ENCODE results near the gene PRPF6.
"Not testable (repeated sequence)": the region's sequence is repeated elsewhere in the genome, so short reads cannot be mapped to it uniquely, and the experiment has no call there.

PRPF6 gene

DNA sequence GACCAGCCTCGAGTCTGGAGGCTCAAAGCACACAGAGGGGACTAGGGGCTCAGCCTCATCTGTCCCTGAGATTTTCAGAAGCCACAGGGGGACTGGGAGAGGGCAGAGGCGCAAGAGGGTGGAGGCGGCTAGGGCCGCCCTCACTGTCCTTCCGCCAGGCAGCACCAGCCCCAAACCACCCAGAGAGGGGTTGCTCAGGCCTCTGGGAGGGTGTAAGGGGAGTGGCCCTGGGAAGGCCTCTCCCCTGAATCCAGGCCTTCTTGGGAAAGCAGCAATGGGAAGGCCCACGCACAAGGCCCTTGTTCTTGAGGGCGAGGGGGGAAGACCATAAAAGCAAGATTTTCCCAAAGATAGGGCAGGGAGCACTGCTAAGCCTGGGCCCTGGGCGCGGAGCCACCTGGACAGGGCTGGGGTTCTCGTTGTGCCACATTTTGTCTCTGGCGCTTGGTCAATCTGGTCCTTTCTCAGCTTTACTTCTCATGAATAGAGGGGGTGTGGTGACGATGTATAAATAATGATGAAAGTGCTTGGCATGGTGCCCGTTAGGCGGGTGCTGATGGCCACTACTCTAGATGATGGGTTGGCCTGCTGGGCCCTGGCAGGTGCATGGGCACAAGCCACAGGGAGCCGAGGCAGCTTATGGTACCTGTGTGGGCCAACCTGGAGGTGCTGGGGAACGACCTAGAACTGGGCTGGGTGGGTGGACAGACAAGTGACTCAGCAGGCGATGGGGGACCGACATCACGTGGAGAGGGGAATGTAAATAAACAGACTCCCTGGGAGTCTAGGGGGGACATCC lies 6.3 kb upstream of the PRPF6 start:
- no peak for DNase-seq

DNA sequence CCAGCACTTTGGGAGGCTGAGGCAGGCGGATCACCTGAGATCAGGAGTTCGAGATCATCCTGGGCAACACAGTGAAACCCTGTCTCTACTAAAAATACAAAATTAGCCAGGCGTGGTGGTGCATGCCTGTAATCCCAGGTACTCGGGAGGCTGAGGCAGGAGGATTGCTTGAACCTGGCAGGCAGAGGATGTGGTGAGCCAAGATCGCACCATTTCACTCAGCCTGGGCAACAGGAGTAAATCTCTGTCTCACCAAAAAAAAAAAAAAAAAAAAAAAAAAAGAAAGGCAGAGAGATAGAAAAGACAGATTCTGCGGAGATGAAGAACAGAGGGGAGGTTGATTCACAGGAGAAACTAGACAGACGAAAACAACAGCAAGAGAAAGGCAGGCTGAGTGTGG lies 4.4 kb upstream of the PRPF6 start:
- not testable (repeated sequence) for DNase-seq

DNA sequence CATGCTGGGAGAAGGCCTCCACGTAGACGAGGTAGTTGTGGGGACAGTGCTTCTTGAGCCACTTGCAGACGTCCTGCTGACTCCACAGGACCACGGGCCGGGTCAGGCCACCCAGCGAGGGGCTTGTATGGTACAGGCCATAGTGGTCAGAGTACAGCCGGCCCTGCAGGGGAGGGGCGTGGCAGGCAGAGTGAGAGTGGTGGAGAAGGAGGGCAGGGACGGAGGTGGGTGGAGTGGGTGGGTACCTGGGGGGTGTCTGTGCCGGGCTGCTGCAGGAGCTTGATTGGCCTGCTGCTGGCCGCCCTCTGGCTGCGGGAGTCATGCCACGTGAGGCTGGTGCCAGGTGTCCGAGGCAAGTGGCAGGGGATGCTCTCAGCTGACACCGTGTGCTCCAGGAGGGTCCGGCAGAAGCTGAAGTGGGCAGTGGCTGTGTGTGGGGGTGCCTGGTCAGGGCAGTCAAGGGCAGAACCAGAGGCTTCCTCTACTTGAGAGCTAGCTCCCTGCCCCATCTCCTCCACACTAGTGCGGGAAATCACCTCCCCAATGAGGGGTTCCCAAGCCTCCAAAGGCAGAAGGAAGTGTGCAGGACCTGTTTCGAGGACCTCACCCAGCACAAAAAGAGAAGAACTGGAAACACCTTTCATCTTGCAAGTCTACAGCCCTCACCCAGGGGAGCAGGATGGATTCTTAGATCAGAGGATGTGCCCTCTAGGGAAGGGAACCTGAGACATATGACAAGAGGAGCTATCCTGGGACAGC lies 3.8 kb upstream of the PRPF6 start:
- no peak for DNase-seq

DNA sequence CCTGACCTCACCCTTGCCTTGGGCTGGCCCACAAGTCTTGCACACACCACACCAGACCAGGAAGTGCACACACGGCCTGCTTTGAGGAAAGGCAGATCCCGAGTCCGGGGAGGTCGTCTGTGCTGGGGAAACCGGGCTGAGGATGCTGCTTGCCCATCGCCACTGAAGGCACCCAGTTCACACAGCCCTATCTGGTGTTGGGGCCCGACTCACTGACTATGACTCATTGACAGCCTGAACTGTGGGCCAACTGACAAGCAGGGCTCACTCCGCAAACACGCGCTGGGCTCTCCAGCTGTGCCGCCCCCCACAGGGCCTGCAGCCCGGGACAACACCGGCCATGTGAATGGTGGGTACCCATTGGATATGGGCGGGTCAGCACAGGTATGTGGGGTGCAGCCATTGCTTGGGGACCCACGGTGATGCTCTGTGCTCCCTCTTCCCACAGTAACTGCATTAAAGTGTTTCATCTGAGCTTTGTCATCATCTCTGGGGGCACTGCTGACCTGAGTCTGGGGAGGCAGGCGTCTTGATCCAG lies 3.1 kb upstream of the PRPF6 start:
- peak; percentile 66 for DNase-seq

DNA sequence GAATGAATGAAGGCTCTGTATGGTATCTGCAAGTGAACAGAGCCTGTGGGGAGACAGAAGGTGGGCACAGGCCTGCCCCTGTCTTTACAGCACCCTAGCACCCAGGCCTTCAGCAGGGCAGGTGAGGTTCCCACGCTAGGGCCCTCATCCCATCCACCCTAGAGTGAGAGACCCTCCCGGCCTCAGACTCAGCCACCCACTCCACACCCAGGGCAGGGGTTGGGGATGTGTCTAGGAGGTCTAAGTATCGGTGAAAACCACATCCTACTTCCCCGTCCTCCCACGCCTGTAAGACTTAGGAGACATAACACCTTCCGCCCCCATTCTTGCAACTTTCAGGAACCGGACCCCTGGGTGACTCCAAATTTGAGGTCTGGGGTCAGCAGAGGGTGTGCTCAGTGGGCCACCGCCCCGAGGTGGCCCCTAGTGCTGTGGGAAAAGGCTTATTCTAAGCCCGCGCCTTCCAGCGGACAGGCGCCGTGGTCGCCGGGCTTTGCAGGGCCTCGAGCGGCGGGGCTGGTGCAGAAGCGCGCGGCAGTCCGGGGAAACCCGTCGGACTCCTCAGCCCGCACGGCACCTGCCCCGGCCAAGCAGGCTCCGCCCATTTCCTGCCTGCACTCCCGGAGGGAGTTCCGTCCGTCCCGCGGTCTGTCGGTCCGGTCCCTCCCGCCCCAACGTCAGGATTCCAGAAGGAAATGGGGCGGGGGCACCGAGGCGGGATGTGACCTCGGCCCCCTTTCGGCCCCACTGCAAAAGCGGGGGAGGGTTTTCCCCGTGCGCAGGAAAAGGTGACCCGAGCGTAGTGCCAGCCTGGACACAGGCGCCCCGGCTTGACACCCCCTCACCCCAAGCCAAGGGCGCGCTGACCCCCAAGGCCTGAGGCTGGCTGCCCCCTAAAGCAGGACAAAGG lies 2.4 kb upstream of the PRPF6 start:
- DNase-seq: peak; percentile 68

DNA sequence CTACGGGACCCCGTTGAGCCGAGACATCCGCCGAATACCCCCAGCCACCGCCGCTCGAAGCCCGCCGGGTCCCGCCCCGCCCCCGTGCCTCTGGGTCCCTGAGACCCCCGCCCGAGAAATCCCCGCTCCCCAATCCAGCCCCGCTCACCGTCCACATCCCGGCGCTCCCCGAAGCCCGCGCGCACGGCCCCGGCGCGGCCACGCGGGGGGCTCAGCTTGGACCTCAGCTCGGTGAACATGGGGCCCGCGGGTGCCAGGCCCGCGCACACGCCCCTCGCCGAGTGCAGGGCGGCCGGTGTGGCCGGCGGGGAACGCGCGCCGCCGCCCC lies 1.7 kb upstream of the PRPF6 start:
- DNase-seq: no peak

DNA sequence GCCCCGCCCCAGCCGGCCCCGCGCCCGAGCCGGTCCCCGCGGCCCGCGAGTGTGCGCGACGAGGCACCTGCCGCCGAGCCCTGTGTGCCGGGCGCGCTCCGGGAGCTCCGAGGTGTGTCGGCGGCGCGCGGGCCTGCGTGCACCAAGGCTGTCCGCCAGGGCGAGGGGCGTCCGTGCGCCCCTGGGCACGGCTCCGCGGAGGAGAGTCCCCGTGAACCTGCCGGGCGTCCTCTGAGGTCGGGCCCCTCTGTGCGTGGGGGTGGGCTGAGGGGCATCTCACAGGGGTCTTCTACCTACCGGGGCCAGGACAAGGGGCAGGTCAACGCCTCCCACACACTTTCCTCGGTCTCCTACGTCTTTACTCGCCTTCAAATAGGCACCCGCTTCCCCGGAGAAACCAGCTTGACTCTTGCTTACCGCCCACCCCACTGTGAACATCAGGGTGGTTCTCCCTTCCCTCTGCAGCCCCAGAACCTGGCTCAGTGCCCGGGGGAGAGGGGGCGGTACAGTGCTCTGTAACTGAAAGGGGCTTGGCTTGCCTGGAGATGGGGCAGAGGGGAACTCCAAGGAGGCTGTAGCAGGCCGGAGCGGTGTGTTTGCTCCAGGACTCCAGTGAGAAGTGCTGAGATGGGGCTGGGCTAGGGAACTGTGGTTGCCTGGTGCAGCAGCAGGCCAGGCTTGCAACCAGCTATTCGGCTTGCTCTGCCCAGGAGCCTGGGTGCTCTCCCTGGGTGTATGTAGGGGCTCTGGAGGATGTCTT lies 1.2 kb upstream of the PRPF6 start, which contains the start of gene SAMD10:
SAMD10 (minus strand) TSS at position 86 of the 760 bp plus-strand sequence. CDS start 175 bp downstream, outside the sequence.
- DNase-seq: peak; percentile 39

DNA sequence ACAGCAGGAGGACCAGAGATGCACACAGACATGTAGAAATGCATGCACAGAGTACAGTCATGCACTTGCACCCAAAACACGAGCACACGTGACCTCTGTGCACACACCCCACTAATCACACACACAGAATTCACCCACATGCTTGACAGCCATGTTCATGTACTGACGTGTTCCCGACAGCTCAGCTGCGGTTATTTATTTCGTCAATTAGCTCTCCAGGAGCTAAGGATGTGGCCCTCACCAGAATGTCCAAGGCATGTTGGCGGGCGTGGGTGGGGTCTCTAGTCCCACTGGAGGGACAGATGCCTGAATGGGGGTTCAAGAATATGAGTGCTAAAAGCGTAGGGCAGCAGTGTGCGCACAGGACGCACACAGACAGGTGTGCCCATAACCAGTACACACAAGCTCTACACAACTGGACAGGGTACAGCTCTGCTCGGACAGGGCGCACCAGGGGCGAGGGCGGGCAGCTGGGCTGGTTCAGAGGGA lies 571 bp upstream of the PRPF6 start:
- DNase-seq: no peak

DNA sequence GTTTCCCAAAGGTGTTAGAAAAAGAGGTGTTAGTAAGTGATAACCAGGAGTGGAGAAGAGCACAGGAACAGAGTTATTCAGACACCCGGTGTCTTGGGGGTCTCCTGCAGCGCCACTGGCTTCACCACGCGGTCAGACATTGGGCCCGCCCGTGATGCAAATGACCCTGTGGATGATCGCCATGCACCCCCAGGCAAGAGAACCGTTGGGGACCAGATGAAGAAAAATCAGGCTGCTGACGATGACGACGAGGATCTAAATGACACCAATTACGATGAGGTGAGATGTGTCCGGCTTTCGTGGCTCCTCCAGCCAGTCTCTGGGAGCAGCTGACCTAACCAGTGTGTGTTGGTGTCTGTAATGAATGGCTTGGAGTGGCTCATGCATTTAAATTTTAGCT lies 2.0 kb downstream of the PRPF6 start:
- DNase-seq: no peak

DNA sequence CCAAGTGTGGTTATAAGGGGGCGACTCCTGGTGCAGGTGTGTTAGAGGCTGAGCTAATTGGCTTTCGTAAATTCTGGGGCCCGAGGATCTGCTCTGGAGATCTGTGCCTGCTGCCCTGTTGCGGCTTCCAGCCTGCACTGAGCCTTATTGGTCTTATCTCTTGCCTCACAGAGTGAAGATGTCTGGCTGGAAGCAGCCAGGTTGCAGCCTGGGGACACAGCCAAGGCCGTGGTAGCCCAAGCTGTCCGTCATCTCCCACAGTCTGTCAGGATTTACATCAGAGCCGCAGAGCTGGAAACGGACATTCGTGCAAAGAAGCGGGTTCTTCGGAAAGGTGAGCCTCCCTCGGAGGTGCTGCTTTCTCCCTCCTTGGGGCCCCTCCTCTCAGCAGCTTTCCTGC lies 20.0 kb downstream of the PRPF6 start:
- no peak for DNase-seq

DNA sequence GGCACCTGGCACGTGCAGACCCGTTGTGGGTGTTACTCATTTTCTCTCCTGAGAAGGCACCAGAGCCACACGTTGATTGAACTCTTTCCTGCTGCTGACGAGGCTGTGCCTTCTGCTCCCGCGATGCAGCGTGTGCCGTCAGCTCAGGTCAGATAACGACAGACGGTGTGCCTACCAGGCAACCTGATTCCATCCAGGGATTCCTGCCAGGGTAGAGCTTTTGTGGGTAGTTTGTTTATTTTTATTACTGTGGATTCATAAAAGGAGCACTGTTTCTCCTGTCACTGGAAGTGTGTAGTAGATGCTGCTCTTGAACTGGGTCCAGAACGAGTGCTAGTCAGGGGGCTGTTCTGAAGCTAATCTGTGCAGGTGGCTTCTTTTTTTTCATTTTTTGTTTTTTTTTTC lies 20.7 kb downstream of the PRPF6 start:
- no peak for DNase-seq

DNA sequence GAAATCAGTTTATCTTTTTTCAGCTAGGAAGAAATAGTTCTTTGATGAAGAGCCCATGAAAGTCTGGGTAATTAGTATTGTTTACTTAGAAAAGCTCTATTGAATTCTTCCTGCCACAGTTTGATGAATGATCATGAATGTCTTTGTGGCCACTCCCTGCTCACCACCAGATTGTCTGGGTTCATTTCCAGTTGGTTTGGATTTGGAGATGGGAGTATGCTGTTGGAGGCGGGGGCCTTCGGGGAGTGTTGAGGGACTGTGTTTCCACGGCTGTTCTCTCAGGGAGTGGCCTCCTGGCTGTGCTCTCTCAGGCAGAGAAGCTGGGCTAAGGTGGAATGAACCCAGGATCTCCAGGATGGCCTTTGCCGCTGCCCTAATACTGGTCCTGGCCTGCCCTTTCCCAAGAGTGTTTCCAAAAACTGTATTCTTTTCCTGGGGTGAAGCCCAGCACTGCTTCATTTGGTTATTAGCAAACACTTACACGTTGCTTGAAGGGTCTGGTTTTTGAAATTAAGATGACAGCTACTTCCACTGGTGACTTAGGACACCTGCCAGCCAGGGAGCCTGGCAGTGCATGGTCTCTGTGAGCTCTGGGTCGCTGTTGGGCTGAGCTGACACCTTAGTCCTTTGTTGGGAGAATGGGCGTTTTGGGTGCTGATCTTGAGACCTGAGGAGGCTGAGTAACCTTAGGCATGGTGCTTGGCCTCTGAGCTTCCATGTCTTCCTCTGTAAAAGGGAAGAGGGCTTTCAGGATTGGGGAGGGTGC lies 23.2 kb downstream of the PRPF6 start:
- no peak for DNase-seq

DNA sequence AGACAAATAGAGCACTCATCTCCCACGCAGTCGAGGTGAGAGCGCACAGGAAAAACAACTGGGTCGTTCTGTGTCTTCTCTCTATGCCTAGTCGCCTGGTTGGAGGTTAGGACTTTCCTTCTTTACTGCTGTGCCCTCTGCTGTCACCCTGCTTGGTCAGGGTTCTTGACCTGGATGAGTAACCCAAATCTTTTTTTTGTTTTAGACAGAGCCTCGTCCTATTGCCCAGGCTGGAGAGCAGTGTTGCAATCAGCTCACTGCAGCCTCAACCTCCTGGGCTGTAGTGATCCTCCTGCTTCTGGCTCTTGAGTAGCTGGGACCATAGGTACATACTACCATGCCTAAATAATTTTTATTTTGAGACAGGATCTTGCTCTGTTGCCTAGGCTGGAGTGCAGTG lies 24.5 kb downstream of the PRPF6 start:
- DNase-seq: no peak

DNA sequence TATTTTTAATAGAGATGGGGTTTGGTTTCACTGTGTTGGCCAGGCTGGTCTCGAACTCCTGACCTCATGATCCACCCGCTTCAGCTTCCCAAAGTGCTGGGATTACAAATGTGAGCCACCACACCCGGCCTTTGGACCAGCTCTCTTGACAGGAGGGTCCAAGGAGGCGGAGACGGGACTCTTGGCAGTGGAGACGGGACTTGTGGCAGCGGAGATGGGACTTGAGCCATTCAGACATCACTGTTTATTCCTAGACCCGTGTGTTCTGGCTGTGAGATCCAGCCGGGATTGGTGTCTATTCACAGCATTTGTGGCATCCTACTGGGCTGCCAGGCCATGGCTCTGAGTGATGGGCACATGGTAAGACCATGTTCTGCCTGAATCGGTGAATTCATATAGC lies 25.6 kb downstream of the PRPF6 start:
- no peak for DNase-seq

DNA sequence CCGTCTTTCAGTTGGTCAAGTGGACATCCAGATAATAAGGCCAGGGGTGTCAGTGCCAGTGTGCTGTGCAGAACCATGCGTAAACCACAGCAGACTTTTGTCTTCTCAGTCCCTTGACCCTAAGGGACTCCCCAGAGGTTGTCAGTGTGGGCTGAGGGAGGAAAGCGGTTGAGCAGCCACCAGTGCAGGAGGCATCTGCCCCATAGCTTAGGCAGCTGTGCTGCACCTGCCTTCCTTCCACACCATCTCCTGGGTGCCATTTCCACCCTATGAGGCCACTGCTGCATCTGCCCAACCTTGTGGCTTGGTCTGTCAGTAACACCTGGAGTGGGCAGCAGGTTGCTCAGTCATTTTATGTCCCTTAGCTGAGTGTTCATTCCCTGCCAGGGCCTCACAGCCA lies 26.0 kb downstream of the PRPF6 start:
- DNase-seq: no peak

DNA sequence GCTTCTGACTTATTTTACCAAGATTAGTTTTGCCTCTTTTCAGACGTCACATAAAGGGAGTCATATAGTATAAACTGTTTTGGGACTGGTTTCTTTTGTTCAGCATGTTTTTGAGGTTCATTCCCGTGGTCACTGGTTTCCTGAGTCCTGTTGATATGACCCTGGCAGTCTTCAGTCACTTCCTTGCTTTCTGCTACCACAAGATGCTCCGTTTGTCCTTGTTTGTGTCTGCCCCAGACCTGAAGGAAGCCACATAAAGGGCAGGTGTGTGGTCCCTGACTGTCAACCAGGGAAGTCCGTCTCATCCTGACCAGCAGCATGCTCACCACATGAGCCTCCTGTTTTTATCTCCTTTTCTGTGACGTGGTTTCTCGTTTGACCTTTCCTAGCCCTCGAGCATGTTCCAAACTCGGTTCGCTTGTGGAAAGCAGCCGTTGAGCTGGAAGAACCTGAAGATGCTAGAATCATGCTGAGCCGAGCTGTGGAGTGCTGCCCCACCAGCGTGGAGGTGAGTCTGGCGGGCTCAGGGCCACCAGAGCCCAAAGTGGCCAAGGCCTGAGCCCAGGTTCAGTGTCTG lies 29.0 kb downstream of the PRPF6 start:
- DNase-seq: no peak

DNA sequence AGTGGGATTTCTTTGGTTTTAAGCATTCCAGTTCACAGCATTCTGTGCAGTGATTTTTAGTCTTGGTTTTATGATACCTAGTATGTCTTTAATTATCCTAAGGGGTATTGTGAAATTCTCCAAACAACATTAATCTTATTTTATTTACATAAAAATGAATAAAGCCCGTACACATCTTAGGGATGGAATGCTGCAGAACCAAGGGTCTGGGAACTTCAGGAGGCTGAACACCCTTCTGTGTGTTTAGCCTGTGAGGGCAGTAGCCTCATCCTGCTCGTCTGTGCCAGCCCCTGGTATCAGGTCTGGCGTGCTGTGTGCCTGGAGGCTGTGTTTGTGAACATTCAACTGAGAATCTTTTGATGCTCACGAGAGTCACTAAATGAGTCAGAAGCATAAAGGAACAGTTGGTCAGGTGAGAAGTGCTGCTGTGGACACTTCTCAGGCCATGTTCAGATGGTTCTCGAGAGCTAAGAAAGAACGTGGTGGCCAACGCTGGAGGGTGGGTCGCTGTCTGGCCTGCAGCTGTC lies 29.8 kb downstream of the PRPF6 start:
- no peak for DNase-seq

DNA sequence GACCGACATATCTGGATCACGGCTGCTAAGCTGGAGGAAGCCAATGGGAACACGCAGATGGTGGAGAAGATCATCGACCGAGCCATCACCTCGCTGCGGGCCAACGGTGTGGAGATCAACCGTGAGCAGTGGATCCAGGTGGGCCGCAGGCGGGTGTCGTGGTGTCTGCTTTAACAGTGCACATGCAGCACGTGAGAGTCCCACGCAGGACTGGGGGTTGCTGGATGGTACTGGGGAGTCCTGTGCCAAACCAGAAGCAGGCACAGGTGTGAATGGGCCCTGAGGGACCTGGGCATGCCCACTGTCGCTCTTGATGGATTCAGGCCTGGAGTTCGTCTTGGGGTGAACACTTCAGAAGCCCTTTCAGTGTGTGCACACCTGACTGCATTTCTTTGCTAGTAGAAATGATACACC lies 30.4 kb downstream of the PRPF6 start:
- DNase-seq: no peak

DNA sequence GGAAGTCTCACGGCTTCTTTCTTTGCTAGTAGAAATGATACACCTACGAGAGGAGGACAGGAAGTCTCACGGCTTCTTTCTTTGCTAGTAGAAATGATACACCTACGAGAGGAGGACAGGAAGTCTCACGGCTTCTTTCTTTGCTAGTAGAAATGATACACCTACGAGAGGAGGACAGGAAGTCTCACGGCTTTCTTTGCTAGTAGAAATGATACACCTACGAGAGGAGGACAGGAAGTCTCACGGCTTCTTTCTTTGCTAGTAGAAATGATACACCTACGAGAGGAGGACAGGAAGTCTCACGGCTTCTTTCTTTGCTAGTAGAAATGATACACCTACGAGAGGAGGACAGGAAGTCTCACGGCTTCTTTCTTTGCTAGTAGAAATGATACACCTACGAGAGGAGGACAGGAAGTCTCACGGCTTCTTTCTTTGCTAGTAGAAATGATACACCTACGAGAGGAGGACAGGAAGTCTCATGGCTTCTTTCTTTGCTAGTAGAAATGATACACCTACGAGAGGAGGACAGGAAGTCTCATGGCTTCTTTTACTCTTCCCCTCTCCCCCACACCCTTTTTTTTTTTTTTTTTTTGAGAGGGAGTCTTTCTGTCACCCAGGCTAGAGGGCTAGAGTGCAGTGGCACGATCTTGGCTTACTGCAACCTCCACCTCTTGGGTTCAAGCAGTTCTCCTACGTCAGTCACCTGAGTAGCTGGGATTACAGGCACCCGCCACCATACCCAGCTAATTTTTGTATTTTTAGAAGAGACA lies 31.6 kb downstream of the PRPF6 start:
- DNase-seq: not testable (repeated sequence)

DNA sequence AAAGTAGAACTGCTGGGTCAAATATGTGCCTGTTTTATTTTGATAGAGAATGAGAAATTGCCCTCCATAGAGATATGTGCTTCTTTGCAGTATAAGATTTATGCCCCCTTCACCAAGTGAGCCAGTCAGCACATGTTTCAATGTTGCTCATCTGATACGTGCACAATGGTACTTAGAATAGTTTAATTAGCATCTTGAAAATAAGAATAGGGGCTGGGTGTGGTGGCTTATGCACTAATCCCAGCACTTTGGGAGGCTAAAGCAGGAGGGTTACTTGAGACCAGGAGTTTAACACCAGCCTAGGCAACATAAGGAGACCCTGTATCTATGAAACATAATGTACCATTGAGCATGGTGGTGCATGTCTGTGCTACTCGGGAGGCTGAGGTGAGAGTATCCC lies 34.7 kb downstream of the PRPF6 start:
- no peak for DNase-seq
